Esophagus muscularis mucosa (tissue), 4 donors: ENCODE measurements around the gene SLCO2B1. TPM values are rescaled to one million over a fixed set of nuclear protein-coding genes. Genes with fewer than 3 reads are reported as not detected.

ENCODE experiments used
- DNase-seq: peaks from one replicate; pipeline ENCODE4 v3.0.0-alpha.2; 2017; ENCODE audit errors: extremely low spot score
- H3K27ac ChIP-seq, 4 donors: fragments of 200-600 bp; sonication (generic); replicated peaks in 1 of 4; 1 replicate in 3 of 4; 2 replicates in 1 of 4; pipeline ENCODE4 v1.5.1; 2016 to 2019; ENCODE audit warnings: mild to moderate bottlenecking in 1 of 4
- H3K27me3 ChIP-seq, 4 donors: fragments of 200-600 bp; sonication (generic); one replicate each; pipeline versions ENCODE4 v1.5.1 to v1.6.0; 2016 to 2019
- H3K36me3 ChIP-seq, 4 donors: fragments of 200-600 bp; sonication (generic); one replicate each; pipeline ENCODE4 v1.5.1; 2016 to 2019
- H3K4me1 ChIP-seq, 4 donors: fragments of 200-600 bp; sonication (generic); one replicate each; pipeline ENCODE4 v1.5.1; 2016 to 2019
- H3K4me3 ChIP-seq, 4 donors: fragments of 200-600 bp; sonication (generic); 1 replicate in 2 of 4; 2 replicates in 2 of 4; pipeline ENCODE4 v1.5.1; 2016 to 2019; ENCODE audit warnings: mild to moderate bottlenecking in 4 of 4, moderate library complexity in 1 of 4
- H3K9me3 ChIP-seq, 4 donors: fragments of 200-600 bp; sonication (generic); 1 replicate in 3 of 4; 2 replicates in 1 of 4; pipeline ENCODE4 v1.5.1; 2016 to 2019
- CTCF ChIP-seq, 3 experiments: fragments of 200-600 bp in 2 of 3; fragments of 450-650 bp in 1 of 3; sonication (generic) in 2 of 3; IDR thresholded peaks; one replicate each; pipeline ENCODE4 v1.5.1; 2017 to 2019; ENCODE audit warnings: antibody characterized with exemption in 3 of 3, mild to moderate bottlenecking in 2 of 3, moderate library complexity in 1 of 3
- EP300 ChIP-seq: sonication (generic); formaldehyde crosslinking; IDR thresholded peaks from one replicate; pipeline ENCODE4 v1.6.1; 2017; ENCODE audit warnings: antibody characterized with exemption
- POLR2A ChIP-seq: fragments of 450-650 bp; IDR thresholded peaks from one replicate; pipeline ENCODE4 v1.6.1; 2017; ENCODE audit warnings: antibody characterized with exemption, moderate library complexity, mild to moderate bottlenecking, low read depth
- POLR2AphosphoS5 ChIP-seq, 2 donors: sonication (generic); formaldehyde crosslinking; IDR thresholded peaks; one replicate each; pipeline ENCODE4 v1.6.1; 2017; ENCODE audit warnings: antibody characterized with exemption in 2 of 2
- WGBS: methylation state at CpG from one replicate; pipeline ENCODE4 v1.1.5; 2018; 5-methylcytosine and 5-hydroxymethylcytosine counted together
- intact Hi-C: fragments of 100-400 bp; cut with DNase I; formaldehyde crosslinking; loops from one replicate; pipeline ENCODE4 v1.15.1; 2023
- total RNA-seq, 4 donors: library from RNA; depleted of rRNA; stranded (reverse); fragments of >200 nt; gene quantifications; one replicate each; pipeline versions ENCODE4 v1.1.0 to v1.2.1, GENCODE V29; 2016

The SLCO2B1 gene
- total RNA-seq, 4 donors from 2014 or later, result 30.5 to 61.1 (median 33.0) TPM

GRCh38 chr11:75200531-75200930, 49.6 kb downstream of the SLCO2B1 start:
- intact Hi-C loops, result no loop called here
- TF ChIP-seq EP300, result no peak
- TF ChIP-seq POLR2A, result no peak
- no peak for TF ChIP-seq POLR2AphosphoS5 (IDR thresholded peaks at IDR 0.05)
- no peak for TF ChIP-seq CTCF (IDR thresholded peaks at IDR 0.05)
- 100% methylated on average over 2 of the region's 2 CpGs for WGBS

DNA sequence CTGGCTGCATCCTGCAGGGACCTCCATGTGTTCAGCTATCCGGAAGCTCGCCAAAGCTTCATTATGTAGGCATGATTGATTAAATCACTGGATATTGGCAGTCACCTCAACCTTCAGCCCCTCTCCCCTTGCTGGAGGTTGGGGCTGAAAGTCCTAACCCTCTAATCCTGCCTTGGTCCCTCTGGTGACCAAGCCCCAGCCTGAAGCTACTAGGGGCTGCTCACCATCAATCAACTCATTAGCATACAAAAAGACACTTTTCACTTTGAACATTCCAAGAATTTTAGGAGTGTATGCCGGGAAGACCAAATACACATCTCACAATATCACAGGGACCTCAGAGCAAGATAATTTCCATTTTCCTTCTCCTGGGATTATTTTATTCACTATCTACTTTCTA, 50.9 kb downstream of the SLCO2B1 start:
- DNase-seq, result no peak
- H3K36me3 ChIP-seq, result peaks cover 0 to 6% (median 2%) of the 10 kb centered on the region in 4 donors
- 63% methylated on average over 3 of the region's 3 CpGs for whole genome bisulfite sequencing
- peaks cover 0 to 5% (median 0%) of the 10 kb centered on the region in 4 donors for H3K27me3 ChIP-seq
- H3K4me1 ChIP-seq, result peaks cover 0 to 6% (median 0%) of the 10 kb centered on the region in 4 donors
- no peaks in the 10 kb centered on the region for H3K9me3 ChIP-seq
- no peak overlapping the region for H3K27ac ChIP-seq
- H3K4me3 ChIP-seq, result no peak overlapping the region
- intact Hi-C loops, result no loop called here
- TF ChIP-seq POLR2AphosphoS5 (IDR thresholded peaks at IDR 0.05), result no peak
- TF ChIP-seq CTCF (IDR thresholded peaks at IDR 0.05), result no peak
- TF ChIP-seq POLR2A, result no peak
- TF ChIP-seq EP300, result no peak

More at GRCh38 chr11:75200531-75200930, 49.6 kb downstream of the SLCO2B1 start:
- H3K9me3 ChIP-seq, result no peaks in the 10 kb centered on the region
- peaks cover 0 to 5% (median 0%) of the 10 kb centered on the region in 4 donors for H3K27me3 ChIP-seq
- peaks cover 0 to 11% (median 2%) of the 10 kb centered on the region in 4 donors for H3K36me3 ChIP-seq
- no peak for DNase-seq
- peaks cover 3 to 10% (median 4%) of the 10 kb centered on the region in 4 donors for H3K4me1 ChIP-seq
- H3K27ac ChIP-seq, result no peak overlapping the region
- no peak overlapping the region for H3K4me3 ChIP-seq

DNA sequence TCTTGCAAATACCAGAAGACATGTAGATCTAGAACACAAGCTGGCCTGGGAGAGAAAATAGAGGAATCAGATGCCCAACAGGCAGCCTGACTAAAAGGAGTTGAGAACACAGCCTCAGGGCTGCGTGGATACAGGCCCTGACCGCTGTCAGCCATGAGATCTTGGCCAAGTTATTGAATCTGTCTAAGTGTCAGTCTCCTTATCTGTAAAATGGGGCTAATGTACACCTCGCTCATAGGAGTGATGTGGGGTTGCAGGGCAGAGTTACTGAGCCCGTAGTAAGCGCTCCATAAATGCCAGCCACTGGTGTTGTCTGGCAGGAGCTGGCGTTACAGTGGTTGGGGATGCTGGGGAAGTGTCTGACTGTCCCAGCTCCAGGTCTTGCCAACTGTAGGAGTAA, 51.3 kb downstream of the SLCO2B1 start:
- intact Hi-C loops, result no loop called here

GRCh38 chr11:75203138-75203537, 52.2 kb downstream of the SLCO2B1 start:
- Histone ChIP-seq H3K4me3 (no peak overlapping the region), H3K9me3 (no peaks in the 10 kb centered on the region), H3K4me1 (peaks cover 0 to 6% (median 0%) of the 10 kb centered on the region in 4 donors), H3K36me3 (peaks cover 0 to 6% (median 0%) of the 10 kb centered on the region in 4 donors), H3K27me3 (peaks cover 0 to 5% (median 0%) of the 10 kb centered on the region in 4 donors), H3K27ac (no peak overlapping the region)
- no peak for DNase-seq
- intact Hi-C loops, result no loop called here
- 96% methylated on average over 7 of the region's 13 CpGs for WGBS
- no peak for TF ChIP-seq CTCF (IDR thresholded peaks at IDR 0.05)
- no peak for TF ChIP-seq POLR2A
- TF ChIP-seq EP300, result no peak
- TF ChIP-seq POLR2AphosphoS5 (IDR thresholded peaks at IDR 0.05), result no peak

More for the DNA sequence above, 51.3 kb downstream of the SLCO2B1 start:
- Histone ChIP-seq H3K36me3 (peaks cover 0 to 6% (median 2%) of the 10 kb centered on the region in 4 donors), H3K4me1 (peaks cover 0 to 6% (median 0%) of the 10 kb centered on the region in 4 donors), H3K9me3 (no peaks in the 10 kb centered on the region), H3K27me3 (peaks cover 0 to 5% (median 0%) of the 10 kb centered on the region in 4 donors), H3K27ac (no peak overlapping the region), H3K4me3 (no peak overlapping the region)
- DNase-seq, result no peak
- WGBS, result 94% methylated on average over 6 of the region's 6 CpGs
- TF ChIP-seq EP300 (no peak), POLR2AphosphoS5 (IDR thresholded peaks at IDR 0.05) (no peak), POLR2A (no peak), CTCF (IDR thresholded peaks at IDR 0.05) (no peak)

- TF ChIP-seq POLR2A, result no peak
- no peak for TF ChIP-seq CTCF (IDR thresholded peaks at IDR 0.05)
- no peak for TF ChIP-seq EP300
- TF ChIP-seq POLR2AphosphoS5 (IDR thresholded peaks at IDR 0.05), result no peak
- H3K9me3 ChIP-seq, result no peaks in the 10 kb centered on the region
- peaks cover 0 to 6% (median 0%) of the 10 kb centered on the region in 4 donors for H3K4me1 ChIP-seq
- peaks cover 0 to 6% (median 0%) of the 10 kb centered on the region in 4 donors for H3K27me3 ChIP-seq
- intact Hi-C loops, result no loop called here
- H3K4me3 ChIP-seq, result no peak overlapping the region
- H3K27ac ChIP-seq, result no peak overlapping the region
- DNase-seq, result no peak
- peaks cover 0 to 6% (median 0%) of the 10 kb centered on the region in 4 donors for H3K36me3 ChIP-seq
- WGBS, result 96% methylated on average over 2 of the region's 2 CpGs
These were observed 52.7 kb downstream of the SLCO2B1 start for GRCh38 chr11:75203641-75204011.
